ENCODE data around the gene EEA1. TPM values are rescaled to one million over a fixed set of nuclear protein-coding genes. Genes with fewer than 3 reads are reported as not detected.
A peak's percentile ranks its signal among the peaks of the same experiment; 100 is the strongest.

EEA1 gene
- total RNA-seq, 1 donor from 2014 or later: 34.4 TPM

- DNase-seq (no peak), ATAC-seq (peak; percentile 60)
- peaks cover 16% of the 10 kb centered on the region for H3K4me1 ChIP-seq
- no peak overlapping the region for H3K4me3 ChIP-seq
- no peaks in the 10 kb centered on the region for H3K27me3 ChIP-seq
- intact Hi-C loops (cut with DNase I): no loop called here
- no peaks in the 10 kb centered on the region for H3K36me3 ChIP-seq
- no peak overlapping the region for H3K27ac ChIP-seq
- no peak for TF ChIP-seq CTCF (IDR thresholded peaks at IDR 0.05)
- H3K9me3 ChIP-seq: no peaks in the 10 kb centered on the region
These were observed 164.3 kb downstream of the EEA1 start for GRCh38 chr12:92764831-92765230.

- ATAC-seq (no peak), DNase-seq (no peak)
- no peaks in the 10 kb centered on the region for H3K4me1 ChIP-seq
- H3K4me3 ChIP-seq: no peak overlapping the region
- TF ChIP-seq CTCF (IDR thresholded peaks at IDR 0.05): no peak
- no peaks in the 10 kb centered on the region for H3K9me3 ChIP-seq
- no peak overlapping the region for H3K27ac ChIP-seq
- intact Hi-C loops (cut with DNase I): no loop called here
- H3K27me3 ChIP-seq: no peaks in the 10 kb centered on the region
- H3K36me3 ChIP-seq: no peaks in the 10 kb centered on the region
These were observed 166.3 kb downstream of the EEA1 start for GRCh38 chr12:92762773-92763172.

DNA sequence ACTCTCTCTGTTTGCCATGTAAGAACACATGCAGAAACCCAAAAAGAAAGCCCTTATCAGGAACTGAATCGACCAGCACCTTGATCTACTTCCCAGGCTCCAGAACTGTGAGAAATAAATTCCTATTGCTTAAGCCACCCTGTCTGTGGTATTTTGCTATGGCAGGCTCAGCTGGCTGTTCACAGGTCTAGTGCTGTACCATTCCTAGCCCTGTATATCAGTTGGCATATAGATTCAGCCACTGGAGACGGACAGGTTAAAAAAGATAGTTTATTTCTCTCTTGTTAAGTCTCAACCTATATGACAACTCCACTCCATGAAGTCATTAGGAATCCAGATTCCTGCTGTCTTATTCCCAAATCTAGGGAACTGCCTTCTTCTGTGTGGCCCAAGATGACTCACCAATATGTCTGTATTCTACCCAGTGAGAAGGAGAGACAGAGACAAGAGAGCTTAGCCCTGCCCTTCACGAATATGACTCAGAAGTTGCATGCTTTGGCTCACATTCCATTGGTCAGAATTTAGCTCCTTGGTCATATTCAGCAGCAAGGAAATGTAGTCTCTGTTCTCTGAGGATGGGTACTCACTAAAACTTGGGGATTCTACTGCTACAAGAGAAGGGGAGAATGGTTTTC, 169.3 kb downstream of the EEA1 start:
- Histone ChIP-seq H3K27me3 (no peaks in the 10 kb centered on the region), H3K4me3 (no peak overlapping the region), H3K27ac (no peak overlapping the region), H3K9me3 (no peaks in the 10 kb centered on the region), H3K4me1 (no peaks in the 10 kb centered on the region), H3K36me3 (no peaks in the 10 kb centered on the region)
- ATAC-seq (no peak), DNase-seq (no peak)
- TF ChIP-seq CTCF (IDR thresholded peaks at IDR 0.05): no peak
- intact Hi-C loops (cut with DNase I): no loop called here

DNA sequence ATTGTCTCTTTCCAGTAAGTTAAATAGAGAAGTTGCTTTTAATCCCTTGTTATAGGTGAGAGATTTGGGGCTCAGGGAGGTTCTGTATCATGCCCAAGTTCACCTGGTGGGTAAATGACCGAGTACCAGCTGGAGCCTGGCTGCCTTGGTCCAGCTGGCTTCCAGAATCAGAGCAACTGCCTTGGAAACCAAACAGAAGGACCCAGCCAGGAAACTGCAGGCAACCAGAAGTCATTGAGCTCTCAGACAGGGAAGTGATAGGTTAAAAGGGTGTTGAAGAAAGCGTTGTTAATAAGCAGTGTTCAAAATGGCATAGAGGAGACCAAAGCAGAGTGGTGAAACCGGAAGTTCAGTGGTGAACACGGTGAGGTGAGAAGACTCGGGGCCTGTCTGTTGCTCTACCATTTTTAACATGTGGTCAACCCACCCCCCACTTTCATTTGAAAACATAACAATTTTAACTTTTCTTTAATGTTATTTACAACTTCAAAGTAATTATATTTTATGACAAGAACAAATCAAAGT, 171.4 kb downstream of the EEA1 start:
- no peak for TF ChIP-seq CTCF (IDR thresholded peaks at IDR 0.05)
- DNase-seq (no peak), ATAC-seq (no peak)
- Histone ChIP-seq H3K36me3 (no peaks in the 10 kb centered on the region), H3K9me3 (no peaks in the 10 kb centered on the region), H3K27ac (no peak overlapping the region), H3K4me1 (no peaks in the 10 kb centered on the region), H3K27me3 (no peaks in the 10 kb centered on the region), H3K4me3 (no peak overlapping the region)
- intact Hi-C loops (cut with DNase I): no loop called here

DNA sequence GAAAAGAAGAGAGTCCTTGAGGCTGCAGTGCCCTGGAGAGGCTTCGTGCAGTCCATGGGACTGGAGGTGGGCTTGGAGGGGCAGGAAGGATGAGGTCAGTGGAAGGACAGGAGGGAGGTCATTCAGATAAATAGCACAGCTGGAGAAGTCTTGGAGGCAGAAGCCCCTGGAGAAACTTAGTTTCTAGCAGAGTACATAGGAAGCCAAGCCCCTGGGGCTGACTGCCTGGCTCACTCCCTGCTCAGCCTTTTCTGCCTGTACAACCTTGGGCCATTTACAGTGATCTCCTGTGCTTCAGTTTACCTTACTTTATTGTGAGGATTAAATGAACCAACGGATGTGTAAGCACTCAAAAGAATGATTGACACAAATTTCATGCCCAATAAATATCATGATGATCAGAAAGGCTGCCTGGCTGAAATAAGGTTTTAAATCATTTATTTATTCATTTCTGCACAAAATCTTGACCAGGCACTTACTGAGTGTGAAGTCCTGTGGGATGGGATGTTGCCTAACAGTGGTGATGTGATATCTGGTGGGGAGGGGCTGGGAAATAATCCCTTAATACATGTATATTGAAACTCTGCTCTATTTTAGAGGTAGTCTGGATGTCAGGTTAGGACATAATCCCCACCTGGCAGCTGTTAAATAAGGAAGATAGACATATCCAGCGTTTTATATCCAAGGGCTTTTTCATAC, 172.0 kb downstream of the EEA1 start:
- no peak overlapping the region for H3K4me3 ChIP-seq
- no peaks in the 10 kb centered on the region for H3K27me3 ChIP-seq
- ATAC-seq: no peak
- H3K27ac ChIP-seq: no peak overlapping the region
- no peak for DNase-seq
- intact Hi-C loops (cut with DNase I): no loop called here
- no peaks in the 10 kb centered on the region for H3K9me3 ChIP-seq
- H3K4me1 ChIP-seq: no peaks in the 10 kb centered on the region
- no peaks in the 10 kb centered on the region for H3K36me3 ChIP-seq
- TF ChIP-seq CTCF (IDR thresholded peaks at IDR 0.05): no peak

Data from upper lobe of right lung (tissue), 1 donor.